Measurements from ENCODE around the gene GGN. TPM values are rescaled to one million over a fixed set of nuclear protein-coding genes. Genes with fewer than 3 reads are reported as not detected.

The GGN gene
- total and polyA plus RNA-seq, 2 donors (not counting 1 experiment from before 2014, with no cell fraction given), result 0.20 to 0.50 TPM

GRCh38 chr19:38425222-38425809, 37.5 kb upstream of the GGN start:
- H3K4me2 ChIP-seq (ENCODE audit: extremely low read depth, insufficient read depth, low read length), result no peak overlapping the region
- no peak overlapping the region for H3K9ac ChIP-seq (ENCODE audit: insufficient read depth, low read length)
- H3K4me3 ChIP-seq (replicated peaks in 1 of 4; ENCODE audit: control extremely low read depth in 1 of 4, insufficient read depth in 1 of 4, low read depth in 3 of 4, low read length in 4 of 4), result no peak overlapping the region
- H3K27me3 ChIP-seq (ENCODE audit: control insufficient read depth, insufficient read depth, low read length), result peaks cover 8% of the 10 kb centered on the region
- H3K79me2 ChIP-seq (ENCODE audit: control insufficient read depth, insufficient read depth, low read length), result no peaks in the 10 kb centered on the region
- H4K20me1 ChIP-seq (ENCODE audit: control insufficient read depth, extremely low read depth, insufficient read depth, low read length), result no peaks in the 10 kb centered on the region
- H2AFZ ChIP-seq (ENCODE audit: low read length), result no peak overlapping the region
- no peak for DNase-seq (ENCODE audit: low read depth in 2 of 2)
- TF ChIP-seq EZH2 (IDR thresholded peaks at IDR 0.05; ENCODE audit: low read length, missing control alignments), result no peak
- TF ChIP-seq CTCF (conservative IDR thresholded peaks at IDR 0.05 in 1 of 2, IDR thresholded peaks at IDR 0.05 in 1 of 2; ENCODE audit: low read depth in 1 of 2, low read length in 2 of 2), result no peak
- H3K27ac ChIP-seq (ENCODE audit: insufficient read depth, low read length), result no peak overlapping the region
- H3K9me3 ChIP-seq (ENCODE audit: control insufficient read depth, insufficient read depth, low read depth, low read length), result no peaks in the 10 kb centered on the region
- H3K4me1 ChIP-seq (ENCODE audit: control insufficient read depth, extremely low read depth, insufficient read depth, low read length), result no peaks in the 10 kb centered on the region
- H3K36me3 ChIP-seq (ENCODE audit: control insufficient read depth, insufficient read depth, low read length), result no peaks in the 10 kb centered on the region

GRCh38 chr19:38424272-38424671, 36.4 kb upstream of the GGN start:
- no peaks in the 10 kb centered on the region for H3K4me1 ChIP-seq (ENCODE audit: control insufficient read depth, extremely low read depth, insufficient read depth, low read length)
- no peak overlapping the region for H3K4me2 ChIP-seq (ENCODE audit: extremely low read depth, insufficient read depth, low read length)
- H3K4me3 ChIP-seq (replicated peaks in 1 of 4; ENCODE audit: control extremely low read depth in 1 of 4, insufficient read depth in 1 of 4, low read depth in 3 of 4, low read length in 4 of 4), result no peak overlapping the region
- H3K36me3 ChIP-seq (ENCODE audit: control insufficient read depth, insufficient read depth, low read length), result no peaks in the 10 kb centered on the region
- TF ChIP-seq CTCF (conservative IDR thresholded peaks at IDR 0.05 in 1 of 2, IDR thresholded peaks at IDR 0.05 in 1 of 2; ENCODE audit: low read depth in 1 of 2, low read length in 2 of 2), result no peak
- TF ChIP-seq EZH2 (IDR thresholded peaks at IDR 0.05; ENCODE audit: low read length, missing control alignments), result no peak
- no peak overlapping the region for H3K9ac ChIP-seq (ENCODE audit: insufficient read depth, low read length)
- H3K79me2 ChIP-seq (ENCODE audit: control insufficient read depth, insufficient read depth, low read length), result no peaks in the 10 kb centered on the region
- H3K27ac ChIP-seq (ENCODE audit: insufficient read depth, low read length), result no peak overlapping the region
- H3K9me3 ChIP-seq (ENCODE audit: control insufficient read depth, insufficient read depth, low read depth, low read length), result no peaks in the 10 kb centered on the region
- H3K27me3 ChIP-seq (ENCODE audit: control insufficient read depth, insufficient read depth, low read length), result peaks cover 8% of the 10 kb centered on the region
- no peak for DNase-seq (ENCODE audit: low read depth in 2 of 2)
- H2AFZ ChIP-seq (ENCODE audit: low read length), result no peak overlapping the region
- H4K20me1 ChIP-seq (ENCODE audit: control insufficient read depth, extremely low read depth, insufficient read depth, low read length), result no peaks in the 10 kb centered on the region

GRCh38 chr19:38422438-38422837, 34.6 kb upstream of the GGN start:
- no peaks in the 10 kb centered on the region for H3K4me1 ChIP-seq (ENCODE audit: control insufficient read depth, extremely low read depth, insufficient read depth, low read length)
- H3K79me2 ChIP-seq (ENCODE audit: control insufficient read depth, insufficient read depth, low read length), result no peaks in the 10 kb centered on the region
- DNase-seq (ENCODE audit: low read depth in 2 of 2), result no peak
- H3K27me3 ChIP-seq (ENCODE audit: control insufficient read depth, insufficient read depth, low read length), result peaks cover 18% of the 10 kb centered on the region
- no peak overlapping the region for H3K4me2 ChIP-seq (ENCODE audit: extremely low read depth, insufficient read depth, low read length)
- no peaks in the 10 kb centered on the region for H3K9me3 ChIP-seq (ENCODE audit: control insufficient read depth, insufficient read depth, low read depth, low read length)
- H3K9ac ChIP-seq (ENCODE audit: insufficient read depth, low read length), result no peak overlapping the region
- no peaks in the 10 kb centered on the region for H4K20me1 ChIP-seq (ENCODE audit: control insufficient read depth, extremely low read depth, insufficient read depth, low read length)
- TF ChIP-seq EZH2 (IDR thresholded peaks at IDR 0.05; ENCODE audit: low read length, missing control alignments) (no peak), CTCF (conservative IDR thresholded peaks at IDR 0.05 in 1 of 2, IDR thresholded peaks at IDR 0.05 in 1 of 2; ENCODE audit: low read depth in 1 of 2, low read length in 2 of 2) (no peak)
- H2AFZ ChIP-seq (ENCODE audit: low read length), result no peak overlapping the region
- no peak overlapping the region for H3K27ac ChIP-seq (ENCODE audit: insufficient read depth, low read length)
- no peaks in the 10 kb centered on the region for H3K36me3 ChIP-seq (ENCODE audit: control insufficient read depth, insufficient read depth, low read length)
- no peak overlapping the region for H3K4me3 ChIP-seq (replicated peaks in 1 of 4; ENCODE audit: control extremely low read depth in 1 of 4, insufficient read depth in 1 of 4, low read depth in 3 of 4, low read length in 4 of 4)

All from fibroblast of lung (primary cell).